Adrenal gland (tissue), 5 donors: ENCODE data around the gene MAPKAPK5.

Experiments
- CTCF ChIP-seq, 6 experiments: fragments of 450-650 bp in 4 of 6; fragments of 200-600 bp in 2 of 6; sonication (generic) in 1 of 6; IDR thresholded peaks; 1 replicate in 5 of 6; 2 replicates in 1 of 6; pipeline versions ENCODE4 v1.5.1 to v1.8.0; 2016 to 2021; ENCODE audit warnings: antibody characterized with exemption in 6 of 6, mild to moderate bottlenecking in 2 of 6, moderate library complexity in 1 of 6
- POLR2A ChIP-seq, 2 donors: fragments of 450-650 bp; IDR thresholded peaks; one replicate each; pipeline ENCODE4 v1.6.1; 2017; ENCODE audit warnings: antibody characterized with exemption in 2 of 2, mild to moderate bottlenecking in 2 of 2, moderate library complexity in 1 of 2
- donor health status: DM: no; HTN: no; CAD: no.

DNA sequence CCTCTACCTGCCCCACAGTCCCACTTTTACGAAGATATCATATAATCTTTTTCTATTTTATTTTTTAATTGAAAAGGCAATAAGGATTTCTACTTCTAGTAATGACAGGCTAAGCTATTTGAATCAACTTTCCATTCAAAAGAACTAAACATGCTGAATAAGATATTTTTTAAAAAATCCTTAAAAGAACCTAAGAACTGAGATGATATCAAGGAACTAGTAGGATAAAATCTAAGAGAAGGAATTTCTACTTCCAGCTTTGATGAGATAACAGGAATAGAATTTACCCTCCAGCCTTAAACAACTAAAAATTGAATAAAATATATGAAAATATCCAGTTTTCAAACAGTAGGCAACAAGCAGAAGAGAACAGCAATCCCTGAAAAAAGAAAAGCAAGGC lies 101.9 kb downstream of the MAPKAPK5 start:
- TF ChIP-seq CTCF (IDR thresholded peaks at IDR 0.05) (no peak), POLR2A (IDR thresholded peaks at IDR 0.05) (no peak)
